HL-60 (cell line): ENCODE data around the gene LRFN2.

Experiments used
- DNase-seq, 2 experiments: peaks; one replicate each; pipeline ENCODE4 v3.0.0-alpha.2; 2010 to 2020; ENCODE audit warnings: low read depth in 1 of 2, low spot score in 1 of 2
- H3K27ac ChIP-seq: fragments of 250-450 bp; sonication (Bioruptor Pico); replicated peaks from 2 replicates; pipeline ENCODE4 v1.5.1; 2020; ENCODE audit warnings: mild to moderate bottlenecking, moderate library complexity
- H3K27me3 ChIP-seq: fragments of 250-450 bp; sonication (Bioruptor Pico); 2 replicates; pipeline ENCODE4 v1.5.1; 2021; ENCODE audit warnings: mild to moderate bottlenecking, moderate library complexity; ENCODE audit not compliant: insufficient read depth, poor library complexity, severe bottlenecking
- H3K4me3 ChIP-seq: replicated peaks from 2 replicates; pipeline ENCODE4 v1.5.1; 2011; ENCODE audit warnings: mild to moderate bottlenecking, control low read depth, low read length; ENCODE audit not compliant: insufficient read depth
- GABPA ChIP-seq: IDR thresholded peaks from 2 replicates; pipeline ENCODE4 v1.6.1; 2012; ENCODE audit warnings: low read depth
- POLR2AphosphoS5 ChIP-seq: IDR thresholded peaks from 2 replicates; pipeline ENCODE4 v1.6.1; 2012; ENCODE audit warnings: low read depth
- SPI1 ChIP-seq: IDR thresholded peaks from 2 replicates; pipeline ENCODE4 v1.6.1; 2012; ENCODE audit warnings: low read depth, mild to moderate bottlenecking, borderline replicate concordance
- TF ChIP-seq, protein P1 (sequence below): IDR thresholded peaks from 2 replicates; pipeline ENCODE4 v1.6.1; 2012; ENCODE audit warnings: low read depth; ENCODE audit not compliant: insufficient replicate concordance
- TF ChIP-seq, protein P2 (sequence below): IDR thresholded peaks from one replicate; pipeline ENCODE4 v1.5.1; 2011; ENCODE audit warnings: low read length, control low read depth, inconsistent platforms; ENCODE audit not compliant: insufficient read depth

Gene LRFN2

DNA sequence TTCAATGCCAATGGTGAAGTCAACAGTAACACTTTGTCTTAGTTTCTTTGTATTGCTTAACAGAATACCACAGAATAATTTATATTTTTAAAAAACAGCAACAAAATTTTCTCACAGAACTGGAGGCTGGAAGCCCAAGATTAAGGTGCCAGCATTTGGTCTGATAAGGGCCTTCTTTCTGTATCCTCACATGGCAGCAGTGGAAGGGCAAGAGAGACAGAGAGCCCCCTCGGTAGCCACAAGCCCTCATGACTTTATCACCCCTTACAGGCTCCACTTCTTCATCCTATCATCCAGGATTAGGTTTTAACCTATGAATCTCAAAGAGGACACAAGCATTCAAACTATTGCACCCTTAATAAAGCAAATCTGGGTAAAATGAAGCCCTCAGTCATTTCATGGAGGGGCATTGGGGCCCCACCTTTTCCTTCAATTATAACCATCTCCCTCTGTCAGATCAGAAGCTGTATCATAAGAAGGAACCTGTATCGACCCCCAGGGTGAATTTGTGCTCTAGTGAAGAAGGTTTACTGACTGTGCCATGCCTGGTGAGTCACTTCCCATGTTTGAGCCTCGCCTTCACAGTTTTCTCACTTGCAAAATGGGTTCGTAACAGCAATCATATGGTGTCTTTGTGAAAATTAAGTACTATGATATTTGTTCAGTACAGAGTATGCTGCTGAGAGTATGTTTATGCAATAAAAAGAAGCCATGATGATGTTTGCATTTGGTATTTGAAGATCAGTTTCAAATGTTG is 178.2 kb downstream of the LRFN2 start:
- H3K27me3 ChIP-seq = no peaks in the 10 kb centered on the region
- TF ChIP-seq GABPA = no peak
- TF ChIP-seq POLR2AphosphoS5 = no peak
- TF ChIP-seq SPI1 = no peak
- TF ChIP-seq, protein P1, sequence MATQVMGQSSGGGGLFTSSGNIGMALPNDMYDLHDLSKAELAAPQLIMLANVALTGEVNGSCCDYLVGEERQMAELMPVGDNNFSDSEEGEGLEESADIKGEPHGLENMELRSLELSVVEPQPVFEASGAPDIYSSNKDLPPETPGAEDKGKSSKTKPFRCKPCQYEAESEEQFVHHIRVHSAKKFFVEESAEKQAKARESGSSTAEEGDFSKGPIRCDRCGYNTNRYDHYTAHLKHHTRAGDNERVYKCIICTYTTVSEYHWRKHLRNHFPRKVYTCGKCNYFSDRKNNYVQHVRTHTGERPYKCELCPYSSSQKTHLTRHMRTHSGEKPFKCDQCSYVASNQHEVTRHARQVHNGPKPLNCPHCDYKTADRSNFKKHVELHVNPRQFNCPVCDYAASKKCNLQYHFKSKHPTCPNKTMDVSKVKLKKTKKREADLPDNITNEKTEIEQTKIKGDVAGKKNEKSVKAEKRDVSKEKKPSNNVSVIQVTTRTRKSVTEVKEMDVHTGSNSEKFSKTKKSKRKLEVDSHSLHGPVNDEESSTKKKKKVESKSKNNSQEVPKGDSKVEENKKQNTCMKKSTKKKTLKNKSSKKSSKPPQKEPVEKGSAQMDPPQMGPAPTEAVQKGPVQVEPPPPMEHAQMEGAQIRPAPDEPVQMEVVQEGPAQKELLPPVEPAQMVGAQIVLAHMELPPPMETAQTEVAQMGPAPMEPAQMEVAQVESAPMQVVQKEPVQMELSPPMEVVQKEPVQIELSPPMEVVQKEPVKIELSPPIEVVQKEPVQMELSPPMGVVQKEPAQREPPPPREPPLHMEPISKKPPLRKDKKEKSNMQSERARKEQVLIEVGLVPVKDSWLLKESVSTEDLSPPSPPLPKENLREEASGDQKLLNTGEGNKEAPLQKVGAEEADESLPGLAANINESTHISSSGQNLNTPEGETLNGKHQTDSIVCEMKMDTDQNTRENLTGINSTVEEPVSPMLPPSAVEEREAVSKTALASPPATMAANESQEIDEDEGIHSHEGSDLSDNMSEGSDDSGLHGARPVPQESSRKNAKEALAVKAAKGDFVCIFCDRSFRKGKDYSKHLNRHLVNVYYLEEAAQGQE = no peak
- DNase-seq = no peak

DNA sequence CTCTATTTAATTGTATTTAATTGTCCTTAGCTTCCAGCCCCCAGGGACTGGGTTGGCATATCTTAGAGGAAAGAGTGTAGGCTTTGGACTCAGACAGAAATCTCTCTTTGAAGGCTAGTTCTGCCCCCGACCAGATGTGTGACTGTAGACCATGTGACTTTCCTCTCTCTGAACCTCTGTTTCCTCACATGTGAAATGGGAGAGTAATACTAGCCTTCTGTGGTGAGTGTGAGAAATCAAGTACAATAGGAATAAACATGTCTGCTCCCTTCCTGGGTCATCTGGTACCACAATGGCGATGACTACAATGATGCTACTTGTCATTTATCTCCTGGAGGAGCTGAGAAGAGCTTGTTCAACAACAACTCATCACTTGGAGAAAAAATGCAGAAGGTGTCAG is 179.9 kb downstream of the LRFN2 start:
- DNase-seq = no peak
- Histone ChIP-seq H3K27me3 (no peaks in the 10 kb centered on the region), H3K27ac (no peak overlapping the region), H3K4me3 (no peak overlapping the region)
- TF ChIP-seq SPI1 = no peak

More for the DNA sequence above, 178.2 kb downstream of the LRFN2 start:
- Histone ChIP-seq H3K27ac (no peak overlapping the region), H3K4me3 (no peak overlapping the region)

DNA sequence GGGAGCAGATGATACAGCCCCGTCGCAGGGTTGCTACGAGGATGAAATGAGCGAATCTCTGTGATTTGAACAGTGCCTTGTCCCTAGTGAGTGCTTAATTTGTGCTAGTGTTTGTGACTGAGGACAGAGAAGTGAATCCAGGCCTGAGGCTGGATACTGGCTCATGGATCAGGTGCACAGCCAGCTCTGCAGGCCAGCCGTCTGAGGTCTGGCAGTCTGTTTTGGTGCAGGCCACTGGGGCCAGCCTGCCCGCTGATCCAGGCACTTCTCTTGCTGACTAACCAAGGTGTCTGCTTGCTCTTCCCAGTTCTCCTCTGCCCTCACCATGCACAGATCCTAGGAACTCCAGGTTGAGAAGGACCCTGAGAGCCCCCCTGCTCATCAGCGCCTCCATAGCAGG is 181.0 kb downstream of the LRFN2 start:
- Histone ChIP-seq H3K27me3 (no peaks in the 10 kb centered on the region), H3K4me3 (no peak overlapping the region), H3K27ac (no peak overlapping the region)
- no peak for DNase-seq
- TF ChIP-seq GABPA = no peak
- TF ChIP-seq SPI1 = no peak
- TF ChIP-seq, protein P1 = no peak
- TF ChIP-seq, protein P2, sequence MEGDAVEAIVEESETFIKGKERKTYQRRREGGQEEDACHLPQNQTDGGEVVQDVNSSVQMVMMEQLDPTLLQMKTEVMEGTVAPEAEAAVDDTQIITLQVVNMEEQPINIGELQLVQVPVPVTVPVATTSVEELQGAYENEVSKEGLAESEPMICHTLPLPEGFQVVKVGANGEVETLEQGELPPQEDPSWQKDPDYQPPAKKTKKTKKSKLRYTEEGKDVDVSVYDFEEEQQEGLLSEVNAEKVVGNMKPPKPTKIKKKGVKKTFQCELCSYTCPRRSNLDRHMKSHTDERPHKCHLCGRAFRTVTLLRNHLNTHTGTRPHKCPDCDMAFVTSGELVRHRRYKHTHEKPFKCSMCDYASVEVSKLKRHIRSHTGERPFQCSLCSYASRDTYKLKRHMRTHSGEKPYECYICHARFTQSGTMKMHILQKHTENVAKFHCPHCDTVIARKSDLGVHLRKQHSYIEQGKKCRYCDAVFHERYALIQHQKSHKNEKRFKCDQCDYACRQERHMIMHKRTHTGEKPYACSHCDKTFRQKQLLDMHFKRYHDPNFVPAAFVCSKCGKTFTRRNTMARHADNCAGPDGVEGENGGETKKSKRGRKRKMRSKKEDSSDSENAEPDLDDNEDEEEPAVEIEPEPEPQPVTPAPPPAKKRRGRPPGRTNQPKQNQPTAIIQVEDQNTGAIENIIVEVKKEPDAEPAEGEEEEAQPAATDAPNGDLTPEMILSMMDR = no peak
- no peak for TF ChIP-seq POLR2AphosphoS5

DNA sequence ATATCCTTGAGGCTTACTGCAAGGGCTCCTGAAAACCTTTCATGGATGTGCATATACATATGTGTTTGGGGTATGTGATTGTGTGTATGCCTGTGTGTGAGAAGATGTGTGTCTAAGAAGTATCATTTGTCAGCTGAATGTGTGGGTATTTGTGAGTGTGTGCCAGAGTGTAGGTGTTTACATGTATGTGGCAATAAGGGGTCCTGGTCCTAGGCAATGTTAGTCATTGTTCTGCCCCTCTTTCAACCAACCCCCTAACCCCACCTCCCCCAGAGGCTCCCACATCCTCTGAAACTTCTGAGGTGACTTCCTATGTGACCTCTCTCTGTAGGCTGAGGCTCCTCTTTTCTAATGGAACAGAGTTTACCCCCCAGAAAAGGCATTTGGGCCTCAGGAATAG is 186.4 kb downstream of the LRFN2 start:
- DNase-seq = no peak
- no peak overlapping the region for H3K4me3 ChIP-seq
- TF ChIP-seq SPI1 (no peak), POLR2AphosphoS5 (no peak), GABPA (no peak)
- TF ChIP-seq, protein P1 = no peak
- TF ChIP-seq, protein P2 = no peak
- H3K27ac ChIP-seq = no peak overlapping the region
- H3K27me3 ChIP-seq = no peaks in the 10 kb centered on the region
